Panc1 (cell line): ENCODE measurements around the gene BTBD9.

ENCODE experiments used
- POLR2AphosphoS5 ChIP-seq: IDR thresholded peaks from 2 replicates; pipeline ENCODE4 v1.6.1; 2012; ENCODE audit warnings: mild to moderate bottlenecking, low read depth, low read length, moderate library complexity
- SIN3A ChIP-seq: IDR thresholded peaks from 2 replicates; pipeline ENCODE4 v1.6.1; 2012; ENCODE audit warnings: low read depth, mild to moderate bottlenecking, low read length, moderate library complexity, borderline replicate concordance; ENCODE audit not compliant: insufficient read depth
- TCF7L2 ChIP-seq: IDR thresholded peaks from 2 replicates; pipeline ENCODE4 v1.6.1; 2011; ENCODE audit warnings: mild to moderate bottlenecking, low read depth, low read length, inconsistent platforms
- TF ChIP-seq, protein P1 (sequence below), 2 experiments: IDR thresholded peaks; 2 replicates each; pipeline ENCODE4 v1.6.1; 2011 to 2012; ENCODE audit warnings: low read depth in 2 of 2, control low read depth in 1 of 2, low read length in 1 of 2, mild to moderate bottlenecking in 1 of 2, moderate library complexity in 1 of 2; ENCODE audit not compliant: insufficient read depth in 1 of 2
- TF ChIP-seq, protein P2 (sequence below): fragments of 450-650 bp; IDR thresholded peaks from 2 replicates; pipeline ENCODE4 v1.5.1; 2017; ENCODE audit warnings: mild to moderate bottlenecking

GRCh38 chr6:38316099-38316868 lies 323.4 kb downstream of the BTBD9 start:
- TF ChIP-seq, protein P1, sequence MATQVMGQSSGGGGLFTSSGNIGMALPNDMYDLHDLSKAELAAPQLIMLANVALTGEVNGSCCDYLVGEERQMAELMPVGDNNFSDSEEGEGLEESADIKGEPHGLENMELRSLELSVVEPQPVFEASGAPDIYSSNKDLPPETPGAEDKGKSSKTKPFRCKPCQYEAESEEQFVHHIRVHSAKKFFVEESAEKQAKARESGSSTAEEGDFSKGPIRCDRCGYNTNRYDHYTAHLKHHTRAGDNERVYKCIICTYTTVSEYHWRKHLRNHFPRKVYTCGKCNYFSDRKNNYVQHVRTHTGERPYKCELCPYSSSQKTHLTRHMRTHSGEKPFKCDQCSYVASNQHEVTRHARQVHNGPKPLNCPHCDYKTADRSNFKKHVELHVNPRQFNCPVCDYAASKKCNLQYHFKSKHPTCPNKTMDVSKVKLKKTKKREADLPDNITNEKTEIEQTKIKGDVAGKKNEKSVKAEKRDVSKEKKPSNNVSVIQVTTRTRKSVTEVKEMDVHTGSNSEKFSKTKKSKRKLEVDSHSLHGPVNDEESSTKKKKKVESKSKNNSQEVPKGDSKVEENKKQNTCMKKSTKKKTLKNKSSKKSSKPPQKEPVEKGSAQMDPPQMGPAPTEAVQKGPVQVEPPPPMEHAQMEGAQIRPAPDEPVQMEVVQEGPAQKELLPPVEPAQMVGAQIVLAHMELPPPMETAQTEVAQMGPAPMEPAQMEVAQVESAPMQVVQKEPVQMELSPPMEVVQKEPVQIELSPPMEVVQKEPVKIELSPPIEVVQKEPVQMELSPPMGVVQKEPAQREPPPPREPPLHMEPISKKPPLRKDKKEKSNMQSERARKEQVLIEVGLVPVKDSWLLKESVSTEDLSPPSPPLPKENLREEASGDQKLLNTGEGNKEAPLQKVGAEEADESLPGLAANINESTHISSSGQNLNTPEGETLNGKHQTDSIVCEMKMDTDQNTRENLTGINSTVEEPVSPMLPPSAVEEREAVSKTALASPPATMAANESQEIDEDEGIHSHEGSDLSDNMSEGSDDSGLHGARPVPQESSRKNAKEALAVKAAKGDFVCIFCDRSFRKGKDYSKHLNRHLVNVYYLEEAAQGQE (IDR thresholded peaks at IDR 0.05; ENCODE audit: insufficient read depth in 1 of 2, low read depth in 2 of 2, low read length in 1 of 2): no peak
- TF ChIP-seq, protein P2, sequence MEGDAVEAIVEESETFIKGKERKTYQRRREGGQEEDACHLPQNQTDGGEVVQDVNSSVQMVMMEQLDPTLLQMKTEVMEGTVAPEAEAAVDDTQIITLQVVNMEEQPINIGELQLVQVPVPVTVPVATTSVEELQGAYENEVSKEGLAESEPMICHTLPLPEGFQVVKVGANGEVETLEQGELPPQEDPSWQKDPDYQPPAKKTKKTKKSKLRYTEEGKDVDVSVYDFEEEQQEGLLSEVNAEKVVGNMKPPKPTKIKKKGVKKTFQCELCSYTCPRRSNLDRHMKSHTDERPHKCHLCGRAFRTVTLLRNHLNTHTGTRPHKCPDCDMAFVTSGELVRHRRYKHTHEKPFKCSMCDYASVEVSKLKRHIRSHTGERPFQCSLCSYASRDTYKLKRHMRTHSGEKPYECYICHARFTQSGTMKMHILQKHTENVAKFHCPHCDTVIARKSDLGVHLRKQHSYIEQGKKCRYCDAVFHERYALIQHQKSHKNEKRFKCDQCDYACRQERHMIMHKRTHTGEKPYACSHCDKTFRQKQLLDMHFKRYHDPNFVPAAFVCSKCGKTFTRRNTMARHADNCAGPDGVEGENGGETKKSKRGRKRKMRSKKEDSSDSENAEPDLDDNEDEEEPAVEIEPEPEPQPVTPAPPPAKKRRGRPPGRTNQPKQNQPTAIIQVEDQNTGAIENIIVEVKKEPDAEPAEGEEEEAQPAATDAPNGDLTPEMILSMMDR: no peak
- TF ChIP-seq SIN3A: no peak
- TF ChIP-seq POLR2AphosphoS5: no peak
- TF ChIP-seq TCF7L2: no peak
